ENCODE data around the gene HAVCR2.

DNA sequence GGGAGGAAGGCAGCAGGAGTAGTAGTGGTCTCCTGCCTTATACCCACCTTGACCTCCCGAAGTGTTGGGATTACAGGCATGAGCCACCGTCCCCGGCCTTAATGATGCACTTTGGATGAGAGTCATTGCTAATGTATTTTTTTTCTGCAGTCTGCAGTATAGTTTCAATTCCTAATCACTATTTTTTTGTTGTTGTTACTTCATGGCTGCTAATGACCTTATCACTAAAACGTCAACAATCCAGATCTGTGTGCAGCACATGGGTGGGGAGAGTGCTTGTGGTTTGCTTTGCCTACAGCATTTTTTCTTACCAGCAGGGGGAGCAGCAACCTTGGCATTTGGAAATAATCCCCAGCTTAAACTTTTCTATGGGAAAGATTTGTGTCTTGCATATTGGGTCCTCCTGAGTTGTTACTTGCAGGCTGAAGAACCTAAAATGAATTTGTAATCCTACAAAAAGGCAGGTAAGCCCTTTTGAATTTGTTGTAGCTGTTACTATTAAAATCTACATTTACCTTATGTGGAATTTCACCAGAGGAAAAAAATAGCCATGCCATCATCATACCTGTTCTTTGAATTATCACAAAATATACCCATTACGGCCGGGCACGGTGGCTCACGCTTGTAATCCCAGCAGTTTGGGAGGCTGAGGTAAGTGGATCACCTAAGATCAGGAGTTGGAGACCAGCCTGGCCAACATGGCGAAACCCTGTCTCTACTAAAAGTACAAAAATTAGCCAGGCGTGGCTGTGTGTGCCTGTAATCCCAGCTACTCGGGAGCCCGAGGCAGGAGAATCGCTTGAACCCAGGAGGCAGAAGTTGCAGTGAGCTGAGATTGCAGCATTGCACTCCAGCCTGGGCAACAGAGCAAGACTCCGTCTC, 40.1 kb upstream of the HAVCR2 start:
- no peak for TF ChIP-seq GABPA (IDR thresholded peaks at IDR 0.05 in 1 of 2, conservative IDR thresholded peaks at IDR 0.05 in 1 of 2)
- peak; percentile 84 to 86 for TF ChIP-seq RAD21 (IDR thresholded peaks at IDR 0.05)
